CD14-positive monocyte (primary cell): ENCODE data around the gene SRRT. TPM values are rescaled to one million over a fixed set of nuclear protein-coding genes. Genes with fewer than 3 reads are reported as not detected.

Experiments
- DNase-seq, 3 donors: peaks; one replicate each; pipeline ENCODE4 v3.0.0-alpha.2; 2011 to 2022
- H2AFZ ChIP-seq: 2 replicates; pipeline ENCODE4 v1.6.0; 2012; ENCODE audit warnings: mild to moderate bottlenecking, low read depth, low read length, inconsistent platforms; ENCODE audit not compliant: insufficient read depth, poor library complexity, severe bottlenecking
- H3K27ac ChIP-seq, 2 donors: 1 replicate in 1 of 2; 2 replicates in 1 of 2; pipeline ENCODE4 v1.5.1; 2012 to 2013; ENCODE audit warnings: low read length in 2 of 2, control low read depth in 1 of 2, inconsistent platforms in 1 of 2, low read depth in 1 of 2, mild to moderate bottlenecking in 1 of 2
- H3K27me3 ChIP-seq, 2 donors: one replicate each; pipeline versions ENCODE4 v1.6.0 to v1.6.1; 2011 to 2013; ENCODE audit warnings: low read length in 2 of 2; ENCODE audit not compliant: control insufficient read depth in 2 of 2, insufficient read depth in 2 of 2
- H3K36me3 ChIP-seq, 2 donors: replicated peaks in 1 of 2; 1 replicate in 1 of 2; 2 replicates in 1 of 2; pipeline versions ENCODE4 v1.5.1 to v1.6.1; 2012 to 2013; ENCODE audit warnings: low read length in 2 of 2, control low read depth in 1 of 2, inconsistent platforms in 1 of 2, mild to moderate bottlenecking in 1 of 2; ENCODE audit not compliant: insufficient read depth in 2 of 2, control insufficient read depth in 1 of 2
- H3K4me1 ChIP-seq, 2 donors: 1 replicate in 1 of 2; 2 replicates in 1 of 2; pipeline versions ENCODE4 v1.5.1 to v1.6.1; 2012 to 2013; ENCODE audit warnings: low read length in 2 of 2, control low read depth in 1 of 2, inconsistent platforms in 1 of 2, mild to moderate bottlenecking in 1 of 2, moderate library complexity in 1 of 2; ENCODE audit not compliant: insufficient read depth in 2 of 2, control insufficient read depth in 1 of 2
- H3K4me2 ChIP-seq: replicated peaks from 2 replicates; pipeline ENCODE3; 2012; ENCODE audit warnings: low read length, moderate library complexity, mild to moderate bottlenecking; ENCODE audit not compliant: poor library complexity, severe bottlenecking; ENCODE audit errors: extremely low read depth
- H3K4me3 ChIP-seq, 3 experiments: fragments of 200-600 bp in 1 of 3; sonication (generic) in 1 of 3; replicated peaks in 1 of 3; 1 replicate in 2 of 3; 2 replicates in 1 of 3; pipeline ENCODE4 v1.5.1; 2011 to 2013; ENCODE audit warnings: low read length in 3 of 3, mild to moderate bottlenecking in 3 of 3, control low read depth in 2 of 3, low read depth in 2 of 3, inconsistent platforms in 1 of 3, moderate library complexity in 1 of 3
- H3K79me2 ChIP-seq: 2 replicates; pipeline ENCODE4 v1.6.0; 2012; ENCODE audit warnings: mild to moderate bottlenecking, control low read depth, inconsistent platforms, low read length, moderate library complexity; ENCODE audit not compliant: insufficient read depth
- H3K9ac ChIP-seq: 2 replicates; pipeline ENCODE4 v1.6.0; 2017; ENCODE audit warnings: low read length, mild to moderate bottlenecking; ENCODE audit not compliant: insufficient read depth, poor library complexity, severe bottlenecking
- H3K9me3 ChIP-seq, 2 donors: replicated peaks in 1 of 2; 1 replicate in 1 of 2; 2 replicates in 1 of 2; pipeline versions ENCODE4 v1.5.1 to v1.6.1; 2012 to 2013; ENCODE audit warnings: low read length in 2 of 2, control low read depth in 1 of 2; ENCODE audit not compliant: control insufficient read depth in 1 of 2, insufficient read depth in 1 of 2
- H4K20me1 ChIP-seq: 2 replicates; pipeline ENCODE4 v1.6.0; 2012; ENCODE audit warnings: mild to moderate bottlenecking, low read length, control low read depth, moderate library complexity; ENCODE audit not compliant: insufficient read depth
- H3K27ac Mint-ChIP-seq, 7 donors: one replicate each; pipeline ENCODE4 v1.8.0; 2020; ENCODE audit warnings: mild to moderate bottlenecking in 7 of 7, mixed read lengths in 7 of 7, moderate library complexity in 6 of 7, inconsistent platforms in 2 of 7
- H3K27me3 Mint-ChIP-seq, 3 donors: one replicate each; pipeline ENCODE4 v1.8.0; 2021 to 2022; ENCODE audit warnings: low read depth in 3 of 3, mild to moderate bottlenecking in 3 of 3, mixed read lengths in 3 of 3, moderate library complexity in 3 of 3, inconsistent platforms in 1 of 3
- H3K36me3 Mint-ChIP-seq, 2 donors: one replicate each; pipeline ENCODE4 v1.8.0; 2020; ENCODE audit warnings: mixed read lengths in 2 of 2, inconsistent platforms in 1 of 2, mild to moderate bottlenecking in 1 of 2
- H3K4me1 Mint-ChIP-seq: one replicate; pipeline ENCODE4 v1.8.0; 2020; ENCODE audit warnings: mild to moderate bottlenecking, mixed read lengths
- H3K4me3 Mint-ChIP-seq, 2 donors: one replicate each; pipeline ENCODE4 v1.8.0; 2020; ENCODE audit warnings: mild to moderate bottlenecking in 2 of 2, mixed read lengths in 2 of 2, moderate library complexity in 1 of 2
- H3K9me3 Mint-ChIP-seq, 7 donors: one replicate each; pipeline ENCODE4 v1.8.0; 2020 to 2022; ENCODE audit warnings: mixed read lengths in 7 of 7, mild to moderate bottlenecking in 6 of 7, moderate library complexity in 6 of 7, inconsistent platforms in 2 of 7
- CTCF ChIP-seq: fragments of 200-600 bp; IDR thresholded peaks from one replicate; pipeline ENCODE4 v1.8.0; 2022; ENCODE audit warnings: antibody characterized with exemption, mild to moderate bottlenecking
- WGBS: methylation state at CpG from one replicate; pipeline ENCODE4 v1.1.5; 2013; ENCODE audit warnings: missing lambda C conversion rate; ENCODE audit not compliant: insufficient coverage; 5-methylcytosine and 5-hydroxymethylcytosine counted together
- intact Hi-C, 2 donors: fragments of 100-400 bp; cut with micrococcal nuclease; formaldehyde crosslinking; loops; one replicate each; pipeline versions ENCODE4 v1.15.0 to v1.15.1; 2023
- polyA plus RNA-seq, 3 donors: library from polyadenylated mRNA; depleted of rRNA in 1 of 3; unstranded in 2 of 3; stranded (reverse) in 1 of 3; fragments of 300-500 nt in 2 of 3; fragments of >200 nt in 1 of 3; fragmentation: Illumina TruSeq in 2 of 3; gene quantifications; 1 replicate in 2 of 3; 2 replicates in 1 of 3; pipeline ENCODE4 v1.2.3, GENCODE V29; 2012 to 2021

Gene SRRT
- polyA plus RNA-seq, 3 donors = 26.9 to 116 (median 29.6) TPM

GRCh38 chr7:100900978-100901377 lies 26.1 kb downstream of the SRRT start:
- H3K4me2 ChIP-seq = no peak overlapping the region
- DNase-seq = no peak
- peaks cover 5 to 33% of the 10 kb centered on the region in 2 donors for H3K27me3 ChIP-seq
- no peak overlapping the region for H3K4me3 ChIP-seq
- peaks cover 8% of the 10 kb centered on the region for H3K4me1 Mint-ChIP-seq
- H3K9ac ChIP-seq = no peak overlapping the region
- H3K27ac Mint-ChIP-seq = peak overlapping the region in 1 of 7 donors; percentile 52
- no peak overlapping the region for H3K4me3 Mint-ChIP-seq
- peaks cover 0 to 4% of the 10 kb centered on the region in 2 donors for H3K9me3 ChIP-seq
- peaks cover 0 to 8% (median 5%) of the 10 kb centered on the region in 7 donors for H3K9me3 Mint-ChIP-seq
- intact Hi-C loops = no loop called here
- H3K27ac ChIP-seq = no peak overlapping the region
- no peak for TF ChIP-seq CTCF
- H3K36me3 Mint-ChIP-seq = peaks cover 5% of the 10 kb centered on the region in 2 donors
- peaks cover 38 to 57% (median 44%) of the 10 kb centered on the region in 3 donors for H3K27me3 Mint-ChIP-seq
- no CpG with 5 or more reads among the region's 2 CpGs for WGBS
- peaks cover 7 to 9% of the 10 kb centered on the region in 2 donors for H3K4me1 ChIP-seq
- no peaks in the 10 kb centered on the region for H4K20me1 ChIP-seq
- no peaks in the 10 kb centered on the region for H3K36me3 ChIP-seq
- H3K79me2 ChIP-seq = no peaks in the 10 kb centered on the region
- H2AFZ ChIP-seq = no peak overlapping the region

- no peak overlapping the region for H3K9ac ChIP-seq
- H3K9me3 Mint-ChIP-seq = peaks cover 0 to 5% (median 0%) of the 10 kb centered on the region in 7 donors
- no peak overlapping the region for H3K4me3 ChIP-seq
- no peaks in the 10 kb centered on the region for H3K4me1 ChIP-seq
- intact Hi-C loops = no loop called here
- no peak overlapping the region for H3K4me3 Mint-ChIP-seq
- H3K4me1 Mint-ChIP-seq = peaks cover 2% of the 10 kb centered on the region
- no peak overlapping the region for H2AFZ ChIP-seq
- H3K27ac ChIP-seq = no peak overlapping the region
- no peaks in the 10 kb centered on the region for H3K79me2 ChIP-seq
- H3K36me3 ChIP-seq = no peaks in the 10 kb centered on the region
- H3K27me3 Mint-ChIP-seq = peaks cover 33 to 49% (median 38%) of the 10 kb centered on the region in 3 donors
- H4K20me1 ChIP-seq = no peaks in the 10 kb centered on the region
- no peak for TF ChIP-seq CTCF
- no peak overlapping the region for H3K4me2 ChIP-seq
- WGBS = 94% methylated on average over 4 of the region's 5 CpGs
- no peak for DNase-seq
- no peaks in the 10 kb centered on the region for H3K36me3 Mint-ChIP-seq
- H3K27ac Mint-ChIP-seq = no peak overlapping the region
- peaks cover 0 to 26% of the 10 kb centered on the region in 2 donors for H3K27me3 ChIP-seq
- H3K9me3 ChIP-seq = no peaks in the 10 kb centered on the region
Observed at GRCh38 chr7:100901921-100902332, 27.0 kb downstream of the SRRT start.
